NCI-H2029 (cell line): ENCODE data around the gene ANKIB1.
"Not testable (repeated sequence)": the region's sequence is repeated elsewhere in the genome, so short reads cannot be mapped to it uniquely, and the experiment has no call there.

Source experiments
- DNase-seq: peaks from one replicate; lab custom pipeline; 2025; lab: John Stamatoyannopoulos, UW

Gene ANKIB1

DNA sequence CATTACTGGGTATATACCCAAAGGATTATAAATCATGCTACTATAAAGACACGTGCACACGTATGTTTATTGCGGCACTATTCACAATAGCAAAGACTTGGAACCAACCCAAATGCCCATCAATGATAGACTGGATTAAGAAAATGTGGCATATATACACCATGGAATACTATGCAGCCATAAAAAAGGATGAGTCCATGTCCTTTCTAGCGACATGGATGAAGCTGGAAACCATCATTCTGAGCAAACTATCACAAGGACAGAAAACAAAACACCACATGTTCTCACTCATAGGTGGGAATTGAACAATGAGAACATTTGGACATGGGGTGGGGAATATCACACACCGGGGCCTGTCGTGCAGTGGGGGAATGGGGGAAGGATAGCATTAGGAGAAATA is 164.4 kb downstream of the ANKIB1 start:
- not testable (repeated sequence) for DNase-seq

GRCh38 chr7:92412745-92413144 is 167.0 kb downstream of the ANKIB1 start:
- no peak for DNase-seq

GRCh38 chr7:92413550-92413949 is 167.8 kb downstream of the ANKIB1 start:
- DNase-seq, result no peak

GRCh38 chr7:92415225-92415624 is 169.5 kb downstream of the ANKIB1 start:
- DNase-seq, result no peak

- DNase-seq, result no peak
Observed at GRCh38 chr7:92417913-92418312, 172.1 kb downstream of the ANKIB1 start.

- peak; percentile 87 for DNase-seq
Observed at GRCh38 chr7:92421676-92422435, 176.1 kb downstream of the ANKIB1 start.

DNA sequence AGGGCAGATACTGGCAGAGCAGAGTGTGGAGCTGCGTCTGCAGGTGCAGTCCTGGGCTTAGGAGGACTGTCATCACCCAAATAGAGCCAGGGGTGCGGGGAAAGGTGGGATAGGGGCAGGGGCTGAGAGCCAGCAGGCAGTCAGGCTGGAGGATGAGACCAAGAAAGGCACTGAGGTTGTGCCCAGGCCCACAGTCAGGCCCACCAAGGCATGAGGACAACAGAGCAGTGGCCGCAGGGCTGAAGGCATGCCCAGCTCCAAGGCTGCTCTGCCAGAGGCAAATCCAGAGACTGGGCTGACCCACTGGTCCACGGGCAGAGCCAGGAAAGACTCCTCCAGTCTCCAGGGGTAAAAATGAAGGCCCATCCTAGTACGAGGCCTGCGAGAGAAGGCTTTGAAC is 177.2 kb downstream of the ANKIB1 start:
- DNase-seq, result no peak

DNA sequence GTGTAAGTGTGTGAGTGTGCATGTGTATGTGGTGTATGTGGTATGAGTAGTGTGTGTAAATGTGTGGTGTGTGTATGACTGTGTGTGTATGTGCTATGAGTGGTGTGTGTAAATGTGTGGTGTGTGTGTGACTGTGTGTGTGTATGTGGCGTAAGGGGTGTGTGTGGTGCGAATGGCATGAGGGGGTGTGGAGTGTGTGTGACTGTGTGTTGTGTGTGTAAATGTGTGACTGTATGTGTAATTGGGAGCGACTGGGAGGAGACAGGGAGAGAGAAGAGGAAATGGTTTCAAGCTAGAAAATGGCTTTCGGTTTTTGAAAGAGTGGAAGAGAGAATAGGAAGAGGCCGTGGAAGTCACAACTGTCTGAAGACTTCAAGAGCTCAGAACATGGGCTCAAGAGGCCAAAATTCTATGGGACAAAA is 177.9 kb downstream of the ANKIB1 start:
- no peak for DNase-seq

GRCh38 chr7:92425311-92425947 is 179.7 kb downstream of the ANKIB1 start:
- no peak for DNase-seq

- DNase-seq, result no peak
Observed at GRCh38 chr7:92427193-92427592, 181.4 kb downstream of the ANKIB1 start.

DNA sequence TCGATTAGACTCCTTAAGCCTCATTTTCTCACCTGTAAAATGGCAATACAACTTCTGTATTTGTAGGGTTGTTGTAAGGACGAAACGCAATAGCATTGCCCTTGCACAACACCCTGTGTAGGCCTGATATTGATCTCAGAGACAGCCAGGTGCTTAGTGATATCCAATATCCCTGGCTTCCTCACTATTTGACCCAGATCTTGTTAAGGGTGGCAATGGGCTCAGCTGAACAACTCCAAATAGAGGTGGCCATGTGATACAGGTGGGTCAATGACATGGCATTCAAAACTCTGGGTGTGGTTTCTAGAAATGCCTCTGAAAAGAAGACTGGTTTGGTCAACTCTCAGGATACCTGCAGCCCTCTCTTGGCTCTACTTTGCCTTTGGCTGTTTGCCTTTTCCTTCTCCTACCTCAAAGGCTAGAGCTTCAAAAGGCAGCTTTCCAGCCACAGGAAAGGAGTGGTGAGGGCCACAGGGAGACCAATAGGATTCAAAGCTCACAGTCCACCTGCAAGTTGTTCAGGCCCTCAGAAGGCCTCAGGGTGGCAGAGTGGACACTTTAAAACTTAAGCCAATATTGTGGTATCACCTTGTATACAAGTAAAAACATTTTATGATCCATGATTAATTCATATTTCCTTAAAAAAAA is 186.6 kb downstream of the ANKIB1 start:
- DNase-seq, result no peak

DNA sequence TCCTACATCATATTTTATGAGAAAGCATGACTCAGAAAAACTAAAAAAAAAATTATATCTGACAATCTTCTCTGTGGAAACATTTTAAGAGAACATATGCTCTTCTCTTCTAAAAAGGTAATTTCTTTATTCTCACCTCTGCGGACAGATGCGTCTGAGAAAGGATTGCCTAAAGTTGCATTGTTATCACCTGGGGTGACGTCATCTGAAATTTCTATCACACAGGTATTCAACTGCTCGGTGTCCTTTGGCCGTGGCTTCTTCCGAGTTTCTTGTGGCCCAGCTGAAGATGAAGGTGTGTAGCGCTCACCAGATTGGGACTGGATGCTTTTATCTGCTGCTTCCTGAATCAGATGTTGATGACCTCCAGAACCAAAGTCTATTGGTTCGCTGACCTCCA is 187.2 kb downstream of the ANKIB1 start:
- no peak for DNase-seq

- no peak for DNase-seq
Observed at GRCh38 chr7:92435542-92435941, 189.8 kb downstream of the ANKIB1 start.

- DNase-seq, result no peak
Observed at GRCh38 chr7:92436612-92437445, 191.1 kb downstream of the ANKIB1 start.

- no peak for DNase-seq
Observed at GRCh38 chr7:92437956-92438491, 192.2 kb downstream of the ANKIB1 start.

DNA sequence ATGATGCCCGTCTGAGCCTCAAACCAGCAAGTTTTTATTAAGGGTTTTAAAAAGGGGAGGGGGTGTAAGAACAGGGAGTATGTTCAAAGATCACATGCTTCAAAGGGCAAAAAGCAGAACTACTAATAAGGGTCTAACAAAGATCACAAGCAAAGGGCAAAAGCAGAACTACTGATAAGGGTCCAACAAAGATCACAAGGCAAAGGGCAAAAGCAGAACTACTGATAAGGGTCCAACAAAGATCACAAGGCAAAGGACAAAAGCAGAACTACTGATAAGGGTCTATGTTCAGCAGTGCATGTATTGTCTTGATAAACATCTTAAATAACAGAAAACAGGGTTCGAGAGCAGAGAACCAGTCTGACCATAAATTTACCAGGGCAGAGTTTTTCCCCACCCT is 196.9 kb downstream of the ANKIB1 start:
- not testable (repeated sequence) for DNase-seq

- DNase-seq, result no peak
Observed at GRCh38 chr7:92446869-92447344, 201.1 kb downstream of the ANKIB1 start.

GRCh38 chr7:92447345-92448204 is 201.8 kb downstream of the ANKIB1 start, which contains the start of gene GATAD1:
Gene GATAD1, plus strand, starts transcription at chr7:92447482. Its CDS starts 248 bp downstream, at chr7:92447730.
- DNase-seq, result peak; percentile 88

GRCh38 chr7:92448205-92448747 is 202.5 kb downstream of the ANKIB1 start:
- DNase-seq, result no peak
